Right atrium auricular region (tissue), 2 donors: ENCODE results near the gene ABCD3. TPM values are rescaled to one million over a fixed set of nuclear protein-coding genes. Genes with fewer than 3 reads are reported as not detected.

Experiments
- DNase-seq: peaks from one replicate; pipeline ENCODE4 v3.0.0-alpha.2; 2019; ENCODE audit warnings: low spot score
- H3K27ac ChIP-seq, 2 donors: fragments of 200-600 bp; sonication (generic); 1 replicate in 1 of 2; 2 replicates in 1 of 2; pipeline ENCODE4 v1.5.1; 2016 to 2019
- H3K27me3 ChIP-seq, 2 donors: fragments of 200-600 bp; sonication (generic); one replicate each; pipeline versions ENCODE4 v1.5.1 to v1.6.0; 2017 to 2019
- H3K36me3 ChIP-seq: fragments of 200-600 bp; sonication (generic); one replicate; pipeline ENCODE4 v1.5.1; 2016
- H3K4me1 ChIP-seq, 2 donors: fragments of 200-600 bp; sonication (generic); one replicate each; pipeline versions ENCODE4 v1.5.1 to v1.6.0; 2017 to 2019
- H3K4me3 ChIP-seq, 2 donors: fragments of 200-600 bp; sonication (generic); 1 replicate in 1 of 2; 2 replicates in 1 of 2; pipeline ENCODE4 v1.5.1; 2017 to 2019; ENCODE audit warnings: mild to moderate bottlenecking in 1 of 2, moderate library complexity in 1 of 2
- H3K9me3 ChIP-seq, 2 donors: fragments of 200-600 bp; sonication (generic); one replicate each; pipeline ENCODE4 v1.5.1; 2019
- total RNA-seq, 2 donors: library from RNA; depleted of rRNA; stranded (reverse); fragments of >200 nt; gene quantifications; one replicate each; pipeline ENCODE4 v1.1.0, GENCODE V29; 2016
- TF ChIP-seq, protein P1 (sequence below), 2 donors: fragments of 200-600 bp; sonication (generic); IDR thresholded peaks; one replicate each; pipeline ENCODE4 v1.5.1; 2019; ENCODE audit warnings: antibody characterized with exemption in 2 of 2

The ABCD3 gene
- total RNA-seq, 2 donors from 2014 or later = 24.6 to 54.1 TPM

DNA sequence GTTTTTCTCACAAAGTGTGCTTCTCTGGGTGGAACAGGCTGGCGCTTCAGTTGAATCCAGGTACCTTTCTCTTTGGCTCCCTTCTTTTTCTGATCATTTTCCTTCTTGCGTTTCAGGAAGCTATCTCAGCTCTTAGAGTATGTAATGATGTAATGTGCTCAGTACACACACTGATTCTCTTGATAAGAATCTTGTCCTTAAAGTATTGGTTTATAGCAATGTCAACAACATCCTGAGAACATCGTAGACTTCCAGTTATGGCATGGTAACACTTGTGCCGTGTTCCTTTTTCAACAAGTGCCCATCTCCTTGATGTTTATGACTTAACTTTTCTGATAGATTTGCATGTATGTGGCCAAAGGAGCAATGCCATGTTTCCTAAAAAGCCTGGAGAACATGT, 11.7 kb upstream of the ABCD3 start:
- Histone ChIP-seq H3K4me3 (no peak overlapping the region), H3K9me3 (no peaks in the 10 kb centered on the region), H3K27ac (no peak overlapping the region), H3K27me3 (no peaks in the 10 kb centered on the region), H3K4me1 (no peaks in the 10 kb centered on the region), H3K36me3 (no peaks in the 10 kb centered on the region)
- DNase-seq = no peak
- TF ChIP-seq, protein P1, sequence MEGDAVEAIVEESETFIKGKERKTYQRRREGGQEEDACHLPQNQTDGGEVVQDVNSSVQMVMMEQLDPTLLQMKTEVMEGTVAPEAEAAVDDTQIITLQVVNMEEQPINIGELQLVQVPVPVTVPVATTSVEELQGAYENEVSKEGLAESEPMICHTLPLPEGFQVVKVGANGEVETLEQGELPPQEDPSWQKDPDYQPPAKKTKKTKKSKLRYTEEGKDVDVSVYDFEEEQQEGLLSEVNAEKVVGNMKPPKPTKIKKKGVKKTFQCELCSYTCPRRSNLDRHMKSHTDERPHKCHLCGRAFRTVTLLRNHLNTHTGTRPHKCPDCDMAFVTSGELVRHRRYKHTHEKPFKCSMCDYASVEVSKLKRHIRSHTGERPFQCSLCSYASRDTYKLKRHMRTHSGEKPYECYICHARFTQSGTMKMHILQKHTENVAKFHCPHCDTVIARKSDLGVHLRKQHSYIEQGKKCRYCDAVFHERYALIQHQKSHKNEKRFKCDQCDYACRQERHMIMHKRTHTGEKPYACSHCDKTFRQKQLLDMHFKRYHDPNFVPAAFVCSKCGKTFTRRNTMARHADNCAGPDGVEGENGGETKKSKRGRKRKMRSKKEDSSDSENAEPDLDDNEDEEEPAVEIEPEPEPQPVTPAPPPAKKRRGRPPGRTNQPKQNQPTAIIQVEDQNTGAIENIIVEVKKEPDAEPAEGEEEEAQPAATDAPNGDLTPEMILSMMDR (IDR thresholded peaks at IDR 0.05) = no peak

DNA sequence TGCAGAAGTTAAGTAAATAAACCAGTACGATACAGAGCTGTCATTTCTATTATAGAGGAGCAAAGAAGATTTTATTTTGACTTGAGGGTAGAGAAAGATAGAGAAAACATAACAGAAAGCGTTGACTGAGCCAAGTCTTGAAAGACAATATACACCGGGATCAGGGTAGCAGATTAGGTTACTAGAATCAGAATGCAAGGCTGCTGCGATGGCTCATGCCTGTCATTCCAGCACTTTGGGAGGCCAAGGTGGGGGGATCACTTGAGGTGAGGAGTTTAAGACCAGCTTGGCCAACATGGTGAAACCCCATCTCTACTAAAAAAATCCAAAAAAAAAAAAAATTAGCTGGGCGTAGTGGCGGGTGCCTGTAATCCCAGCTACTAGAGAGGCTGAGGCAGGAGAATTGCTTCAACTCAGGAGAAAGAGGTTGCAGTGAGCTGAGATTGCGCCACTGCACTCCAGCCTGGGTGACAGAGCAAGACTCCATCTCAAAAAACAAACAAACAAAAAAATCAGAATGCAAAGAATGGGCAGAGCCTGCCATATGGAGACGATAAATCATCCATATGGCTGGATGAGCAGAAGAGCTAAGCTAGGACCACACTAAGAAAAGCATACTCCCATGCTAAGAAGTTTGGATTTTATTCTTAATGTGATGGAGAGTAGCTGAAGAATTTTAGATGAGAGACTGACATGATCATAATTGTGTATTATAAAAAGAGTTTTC, 9.9 kb upstream of the ABCD3 start:
- TF ChIP-seq, protein P1 (IDR thresholded peaks at IDR 0.05) = no peak
- H3K27me3 ChIP-seq = no peaks in the 10 kb centered on the region
- H3K27ac ChIP-seq = no peak overlapping the region
- H3K4me3 ChIP-seq = no peak overlapping the region
- H3K4me1 ChIP-seq = no peaks in the 10 kb centered on the region
- no peak for DNase-seq
- H3K9me3 ChIP-seq = no peaks in the 10 kb centered on the region
- H3K36me3 ChIP-seq = no peaks in the 10 kb centered on the region

DNA sequence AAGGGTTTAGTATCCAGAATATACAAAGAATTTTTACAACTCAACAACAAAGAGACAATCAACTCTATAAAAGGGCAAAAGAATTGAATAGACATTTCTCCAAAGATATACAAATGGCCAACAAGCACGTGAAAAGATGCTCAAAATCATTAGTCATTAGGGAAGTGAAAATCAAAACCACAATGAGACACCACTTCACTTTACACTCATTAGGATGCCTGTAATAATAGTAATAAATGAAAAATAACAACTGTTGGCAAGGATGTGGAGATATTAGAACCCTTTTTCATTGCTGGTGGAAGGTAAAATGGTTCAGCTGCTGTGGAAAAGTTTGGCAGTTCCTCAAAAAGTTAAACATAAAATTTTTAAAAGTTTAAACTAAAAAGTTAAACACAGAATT, 7.0 kb upstream of the ABCD3 start:
- H3K36me3 ChIP-seq = no peaks in the 10 kb centered on the region
- no peaks in the 10 kb centered on the region for H3K9me3 ChIP-seq
- no peak overlapping the region for H3K27ac ChIP-seq
- H3K4me1 ChIP-seq = no peaks in the 10 kb centered on the region
- H3K27me3 ChIP-seq = no peaks in the 10 kb centered on the region
- TF ChIP-seq, protein P1 (IDR thresholded peaks at IDR 0.05) = no peak
- no peak overlapping the region for H3K4me3 ChIP-seq
- no peak for DNase-seq

DNA sequence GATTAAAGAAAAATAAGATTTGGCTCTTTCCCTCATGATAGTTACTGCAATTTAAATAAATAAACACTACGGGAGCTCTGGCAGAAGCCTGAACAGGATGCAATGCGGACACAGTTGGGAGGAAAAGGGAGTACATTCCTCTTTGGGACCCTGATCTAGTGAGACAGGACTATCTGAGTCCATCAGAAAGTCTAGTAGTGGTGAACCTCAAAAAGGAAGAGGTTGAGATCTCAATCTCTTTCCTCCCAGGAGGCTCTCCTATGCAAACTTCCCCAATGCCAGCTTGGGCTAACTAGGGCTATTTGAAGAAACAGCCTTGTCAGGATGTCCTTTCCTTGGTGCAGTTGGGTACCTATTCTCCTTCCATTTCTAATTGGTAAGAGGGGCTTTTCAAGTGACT, 4.9 kb upstream of the ABCD3 start:
- Histone ChIP-seq H3K9me3 (no peaks in the 10 kb centered on the region), H3K27me3 (no peaks in the 10 kb centered on the region)

DNA sequence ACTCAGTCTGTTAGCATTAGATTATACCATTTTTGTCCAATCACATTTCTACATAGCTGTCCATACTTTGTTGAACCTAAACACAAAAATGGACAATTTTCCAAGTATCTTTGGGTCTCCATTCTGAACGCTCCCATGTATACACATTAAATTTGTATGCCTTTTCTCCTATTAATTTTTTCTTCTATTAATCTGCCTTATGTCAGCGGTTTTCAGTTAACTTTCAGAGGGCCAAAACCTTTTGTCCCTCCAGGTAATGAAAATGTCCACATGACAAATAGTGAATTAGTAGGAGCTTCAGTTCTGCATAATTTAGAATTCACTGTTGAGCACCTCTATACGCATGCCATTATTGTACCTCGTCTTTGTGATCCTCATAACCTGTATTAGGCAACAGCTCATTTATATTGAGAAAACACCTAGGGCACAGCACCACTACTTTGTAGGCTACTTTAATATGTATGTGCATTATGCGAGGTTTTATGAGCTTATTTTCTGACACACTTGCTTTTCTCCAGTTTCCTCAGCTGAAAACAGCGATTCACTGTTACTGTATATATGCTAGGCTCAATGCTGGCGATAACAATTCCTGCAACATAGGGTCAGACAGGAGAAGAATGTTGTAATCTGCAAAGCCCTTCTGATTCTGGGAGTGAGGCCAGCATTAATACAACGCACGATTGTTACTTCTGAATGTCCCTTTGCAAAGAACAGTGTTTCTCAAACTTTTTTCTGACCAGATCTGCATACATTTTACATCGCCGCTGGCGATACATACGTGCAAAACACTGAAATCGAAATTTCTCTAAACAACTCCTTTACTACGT, 1.1 kb upstream of the ABCD3 start:
- Histone ChIP-seq H3K27me3 (no peaks in the 10 kb centered on the region), H3K36me3 (no peaks in the 10 kb centered on the region), H3K27ac (peak overlapping the region; percentile 95 to 96), H3K4me3 (peak overlapping the region; percentile 95 to 99), H3K9me3 (no peaks in the 10 kb centered on the region), H3K4me1 (peaks cover 0 to 27% of the 10 kb centered on the region in 2 donors)
- peak; percentile 67 for DNase-seq
- TF ChIP-seq, protein P1 (IDR thresholded peaks at IDR 0.05) = no peak

More for the DNA sequence above, 4.9 kb upstream of the ABCD3 start:
- TF ChIP-seq, protein P1 (IDR thresholded peaks at IDR 0.05) = no peak
- H3K27ac ChIP-seq = no peak overlapping the region
- no peaks in the 10 kb centered on the region for H3K36me3 ChIP-seq
- DNase-seq = no peak
- no peak overlapping the region for H3K4me3 ChIP-seq
- peaks cover 0 to 10% of the 10 kb centered on the region in 2 donors for H3K4me1 ChIP-seq
